Lower lobe of right lung (tissue), 2 donors: ENCODE measurements around the gene CHRNE. TPM values are rescaled to one million over a fixed set of nuclear protein-coding genes. Genes with fewer than 3 reads are reported as not detected.
A peak's percentile ranks its signal among the peaks of the same experiment; 100 is the strongest.
"Not testable (repeated sequence)": the region's sequence is repeated elsewhere in the genome, so short reads cannot be mapped to it uniquely, and the experiment has no call there.

Source experiments
- ATAC-seq, 2 donors: fragments of 200-7000 bp; cut with Tn5 transposase; one replicate each; pipeline ENCODE4 v1.9.1; 2020 to 2022; ENCODE audit warnings: mild to moderate bottlenecking in 2 of 2, moderate library complexity in 2 of 2
- DNase-seq: peaks from one replicate; pipeline ENCODE4 v3.0.0-alpha.2; 2020
- H3K27ac ChIP-seq: fragments of 200-600 bp; one replicate; pipeline ENCODE4 v1.8.0; 2022
- H3K27me3 ChIP-seq: fragments of 200-600 bp; one replicate; pipeline ENCODE4 v1.8.0; 2022; ENCODE audit warnings: low read depth
- H3K36me3 ChIP-seq: fragments of 200-600 bp; one replicate; pipeline ENCODE4 v1.8.0; 2022; ENCODE audit warnings: mild to moderate bottlenecking
- H3K4me1 ChIP-seq: fragments of 200-600 bp; one replicate; pipeline ENCODE4 v1.8.0; 2022
- H3K4me3 ChIP-seq: fragments of 200-600 bp; one replicate; pipeline ENCODE4 v1.8.0; 2022; ENCODE audit warnings: mild to moderate bottlenecking
- H3K9me3 ChIP-seq: fragments of 200-600 bp; one replicate; pipeline ENCODE4 v1.8.0; 2022
- intact Hi-C: fragments of 100-400 bp; cut with DNase I; formaldehyde crosslinking; loops from one replicate; pipeline ENCODE4 v1.11.0; 2022
- total RNA-seq: library from RNA; stranded (reverse); fragmentation: NEBNext Ultra II Directional; extraction: Animal tissue kit (Norgen Biotek cat#: 25700); gene quantifications from one replicate; pipeline ENCODE4 v1.2.1, GENCODE V29; 2021
- TF ChIP-seq, protein P1 (sequence below): fragments of 200-600 bp; IDR thresholded peaks from one replicate; pipeline ENCODE4 v1.8.0; 2022; ENCODE audit warnings: antibody characterized with exemption, mild to moderate bottlenecking
- donor health status: DM: no; HTN: yes; CAD: no; lungs with severe emphysema.

CHRNE gene
- total RNA-seq, 1 donor from 2014 or later = 0.71 TPM

DNA sequence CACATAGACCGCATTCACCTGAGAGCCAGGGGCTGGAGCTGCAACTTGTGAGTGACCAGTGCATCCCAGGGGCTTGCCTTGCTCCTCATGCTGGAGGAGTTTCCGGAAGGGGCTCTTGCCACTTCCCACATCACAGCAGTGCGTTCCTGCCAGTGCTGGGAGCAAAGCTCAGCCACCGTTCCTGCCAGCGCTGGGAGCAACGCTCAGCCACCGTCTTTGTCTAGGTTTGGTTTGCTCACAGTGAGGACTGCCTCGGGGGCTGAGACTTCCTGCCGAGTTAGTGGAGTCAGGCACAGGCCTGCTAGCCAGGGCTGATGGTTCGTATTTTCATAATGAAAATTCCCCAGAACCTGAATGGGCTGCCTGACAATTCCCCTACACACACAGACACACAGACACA lies 5.4 kb upstream of the CHRNE start:
- peaks cover 9% of the 10 kb centered on the region for H3K4me1 ChIP-seq
- H3K27ac ChIP-seq = peak overlapping the region; percentile 18

DNA sequence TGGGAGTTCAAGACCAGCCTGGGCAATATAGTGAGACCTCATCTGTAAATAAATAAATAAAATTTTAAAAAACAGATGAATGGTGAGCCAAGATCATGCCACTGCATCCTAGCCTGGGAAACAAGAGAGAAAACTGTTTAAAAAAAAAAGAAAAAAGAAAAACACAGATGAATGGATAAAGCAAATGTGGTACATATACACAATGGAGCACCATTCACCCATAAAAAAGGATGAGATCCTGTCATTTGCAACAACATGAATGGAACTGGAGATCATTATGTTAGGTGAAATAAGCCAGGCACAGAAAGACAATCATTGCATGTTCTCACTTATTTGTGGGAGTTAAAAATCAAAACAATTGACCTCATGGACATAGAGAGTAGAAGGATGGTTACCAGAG lies 3.7 kb upstream of the CHRNE start:
- ATAC-seq, H3K27me3 ChIP-seq, DNase-seq, H3K36me3 ChIP-seq, H3K4me3 ChIP-seq, H3K27ac ChIP-seq, H3K9me3 ChIP-seq, intact Hi-C loops: not testable (repeated sequence)
- peaks cover 22% of the 10 kb centered on the region for H3K4me1 ChIP-seq

More for the DNA sequence above, 5.4 kb upstream of the CHRNE start:
- TF ChIP-seq, protein P1, sequence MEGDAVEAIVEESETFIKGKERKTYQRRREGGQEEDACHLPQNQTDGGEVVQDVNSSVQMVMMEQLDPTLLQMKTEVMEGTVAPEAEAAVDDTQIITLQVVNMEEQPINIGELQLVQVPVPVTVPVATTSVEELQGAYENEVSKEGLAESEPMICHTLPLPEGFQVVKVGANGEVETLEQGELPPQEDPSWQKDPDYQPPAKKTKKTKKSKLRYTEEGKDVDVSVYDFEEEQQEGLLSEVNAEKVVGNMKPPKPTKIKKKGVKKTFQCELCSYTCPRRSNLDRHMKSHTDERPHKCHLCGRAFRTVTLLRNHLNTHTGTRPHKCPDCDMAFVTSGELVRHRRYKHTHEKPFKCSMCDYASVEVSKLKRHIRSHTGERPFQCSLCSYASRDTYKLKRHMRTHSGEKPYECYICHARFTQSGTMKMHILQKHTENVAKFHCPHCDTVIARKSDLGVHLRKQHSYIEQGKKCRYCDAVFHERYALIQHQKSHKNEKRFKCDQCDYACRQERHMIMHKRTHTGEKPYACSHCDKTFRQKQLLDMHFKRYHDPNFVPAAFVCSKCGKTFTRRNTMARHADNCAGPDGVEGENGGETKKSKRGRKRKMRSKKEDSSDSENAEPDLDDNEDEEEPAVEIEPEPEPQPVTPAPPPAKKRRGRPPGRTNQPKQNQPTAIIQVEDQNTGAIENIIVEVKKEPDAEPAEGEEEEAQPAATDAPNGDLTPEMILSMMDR = no peak
- intact Hi-C loops = no loop called here
- Histone ChIP-seq H3K4me3 (no peak overlapping the region), H3K27me3 (no peaks in the 10 kb centered on the region), H3K36me3 (no peaks in the 10 kb centered on the region), H3K9me3 (no peaks in the 10 kb centered on the region)
- ATAC-seq (no peak), DNase-seq (peak; percentile 34)

DNA sequence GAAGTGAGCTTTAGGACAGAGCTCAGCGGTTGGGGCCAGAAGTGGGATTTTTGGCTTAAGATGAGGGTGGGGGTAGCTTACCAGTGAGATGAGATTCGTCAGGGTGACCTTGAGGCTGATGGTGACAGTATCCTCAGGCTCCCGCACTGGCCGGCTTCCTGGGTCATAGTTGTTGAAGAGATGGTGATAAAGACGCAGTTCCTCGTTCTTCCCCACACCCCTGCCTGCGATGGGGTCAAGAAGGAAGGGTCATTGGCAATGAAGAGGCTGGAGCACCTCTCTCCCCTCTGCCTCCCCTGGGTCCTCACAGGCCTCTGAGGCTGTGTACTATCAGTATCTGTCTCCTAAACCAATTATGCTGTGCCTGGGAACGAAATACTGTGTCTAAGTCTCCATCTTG lies 358 bp downstream of the CHRNE start:
- Histone ChIP-seq H3K9me3 (no peaks in the 10 kb centered on the region), H3K4me1 (peaks cover 45% of the 10 kb centered on the region), H3K36me3 (peaks cover under 1% of the 10 kb centered on the region), H3K4me3 (no peak overlapping the region), H3K27ac (peak overlapping the region; percentile 53), H3K27me3 (peaks cover 10% of the 10 kb centered on the region)
- TF ChIP-seq, protein P1 = no peak
- intact Hi-C loops = no loop called here
- peak; percentile 43 for DNase-seq
- no peak for ATAC-seq

DNA sequence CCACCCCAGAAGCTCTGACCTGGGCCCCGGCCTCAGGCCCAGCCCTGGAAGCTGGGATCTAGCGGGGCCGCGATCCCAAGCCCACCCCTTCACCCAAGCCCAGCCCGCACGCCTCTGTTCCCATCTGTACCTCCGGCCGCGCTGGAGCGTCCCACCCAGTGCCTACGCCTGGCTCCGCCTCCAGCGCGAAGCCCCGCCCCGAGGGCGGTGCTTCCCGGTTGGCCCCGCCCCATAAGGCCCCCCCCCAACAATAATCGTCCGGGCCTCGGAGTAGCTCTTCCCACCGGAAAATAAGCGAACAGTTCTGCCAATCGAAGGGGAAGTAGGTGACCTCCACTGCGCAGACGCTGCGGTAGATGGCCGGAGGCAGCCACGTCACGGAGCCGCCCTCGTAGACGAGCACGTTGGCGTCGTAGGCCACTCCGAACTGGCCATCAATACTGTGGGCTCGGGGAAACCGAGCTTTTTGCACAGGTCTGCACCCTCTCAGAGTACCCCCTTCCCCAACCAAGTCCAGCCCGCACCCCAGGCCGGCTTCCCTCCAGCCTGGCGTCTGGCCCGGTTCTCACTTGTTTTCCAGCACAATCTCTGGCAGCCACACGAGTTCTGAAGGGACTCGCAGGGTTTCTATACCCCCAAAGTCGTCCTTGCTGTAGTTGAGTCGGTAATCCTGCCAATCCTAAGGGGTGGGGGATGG lies 1.1 kb downstream of the CHRNE start:
- peak overlapping the region; percentile 67 for H3K4me3 ChIP-seq
- DNase-seq (peak; percentile 87), ATAC-seq (peak; percentile 14 to 55)
- peaks cover 10% of the 10 kb centered on the region for H3K27me3 ChIP-seq
- peaks cover 45% of the 10 kb centered on the region for H3K4me1 ChIP-seq
- TF ChIP-seq, protein P1 = no peak
- intact Hi-C loops = no loop called here
- peak overlapping the region; percentile 60 for H3K27ac ChIP-seq
- H3K36me3 ChIP-seq = peaks cover 8% of the 10 kb centered on the region
- no peaks in the 10 kb centered on the region for H3K9me3 ChIP-seq

DNA sequence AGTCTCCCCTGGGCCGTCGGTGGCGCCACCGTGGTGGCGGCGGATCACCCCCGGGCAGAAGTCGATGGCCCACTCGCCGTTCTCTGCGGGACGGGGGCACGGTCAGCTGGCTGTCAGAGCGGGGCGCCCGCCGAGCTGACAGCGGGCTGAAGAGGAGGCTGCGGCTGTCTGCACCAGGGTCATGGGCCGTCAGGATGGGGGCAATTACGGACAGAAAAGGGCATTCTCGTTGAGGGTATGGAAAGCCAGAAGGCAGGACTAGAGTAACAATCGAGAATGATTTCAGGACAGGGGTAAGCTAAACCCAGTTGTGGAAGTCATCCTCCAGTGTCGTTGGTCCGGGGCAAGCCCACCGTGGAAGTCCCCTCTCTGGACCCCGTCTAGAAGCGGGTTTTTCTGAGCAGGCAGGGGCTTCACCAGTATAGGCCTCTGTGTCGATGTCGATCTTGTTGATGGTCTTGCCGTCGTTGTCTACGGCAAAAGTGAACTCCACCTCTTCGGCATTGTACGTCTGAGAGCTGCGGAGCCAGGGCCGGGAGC lies 1.7 kb downstream of the CHRNE start:
- intact Hi-C loops = no loop called here
- no peak for DNase-seq
- Histone ChIP-seq H3K36me3 (peaks cover 14% of the 10 kb centered on the region), H3K27ac (peak overlapping the region; percentile 60), H3K9me3 (no peaks in the 10 kb centered on the region), H3K4me1 (peaks cover 45% of the 10 kb centered on the region), H3K4me3 (peak overlapping the region; percentile 67), H3K27me3 (peaks cover 10% of the 10 kb centered on the region)
- TF ChIP-seq, protein P1 = no peak
- no peak for ATAC-seq
